Endothelial cell (in vitro differentiated cells): ENCODE measurements around the gene EVPL. TPM values are rescaled to one million over a fixed set of nuclear protein-coding genes. Genes with fewer than 3 reads are reported as not detected.
A peak's percentile ranks its signal among the peaks of the same experiment; 100 is the strongest.
"Not testable (repeated sequence)": the region's sequence is repeated elsewhere in the genome, so short reads cannot be mapped to it uniquely, and the experiment has no call there.

Experiments
- DNase-seq: peaks from one replicate; pipeline ENCODE4 v3.0.0; 2021; ENCODE audit warnings: low spot score
- H3K27ac Mint-ChIP-seq: one replicate; pipeline ENCODE4 v1.8.0; 2021; ENCODE audit warnings: mixed read lengths, inconsistent platforms; ENCODE audit not compliant: unreplicated experiment
- H3K27me3 Mint-ChIP-seq: one replicate; pipeline ENCODE4 v1.8.0; 2021; ENCODE audit warnings: mild to moderate bottlenecking, moderate library complexity, mixed read lengths, inconsistent platforms; ENCODE audit not compliant: unreplicated experiment
- H3K36me3 Mint-ChIP-seq: one replicate; pipeline ENCODE4 v1.8.0; 2021; ENCODE audit warnings: mild to moderate bottlenecking, low read depth, mixed read lengths, inconsistent platforms; ENCODE audit not compliant: unreplicated experiment
- H3K4me1 Mint-ChIP-seq: one replicate; pipeline ENCODE4 v1.8.0; 2021; ENCODE audit warnings: mild to moderate bottlenecking, mixed read lengths, inconsistent platforms; ENCODE audit not compliant: unreplicated experiment
- H3K4me3 Mint-ChIP-seq: one replicate; pipeline ENCODE4 v1.8.0; 2021; ENCODE audit warnings: mild to moderate bottlenecking, mixed read lengths, inconsistent platforms; ENCODE audit not compliant: unreplicated experiment
- H3K9me3 Mint-ChIP-seq: one replicate; pipeline ENCODE4 v1.8.0; 2021; ENCODE audit warnings: mixed read lengths, inconsistent platforms; ENCODE audit not compliant: unreplicated experiment
- CTCF ChIP-seq: fragments of 200-600 bp; sonication (generic); IDR thresholded peaks from one replicate; pipeline ENCODE4 v1.5.0; 2021; ENCODE audit warnings: antibody characterized with exemption; ENCODE audit not compliant: unreplicated experiment
- total RNA-seq: library from RNA; stranded (reverse); fragmentation: NEBNext Ultra II Directional; extraction: Animal tissue kit (Norgen Biotek cat#: 25700); gene quantifications from one replicate; pipeline ENCODE4 v1.2.1, GENCODE V29; 2021; ENCODE audit not compliant: unreplicated experiment

EVPL gene
- total RNA-seq, 1 donor from 2014 or later: not detected

- Mint-ChIP-seq H3K4me1 (peaks cover 19% of the 10 kb centered on the region), H3K36me3 (peaks cover 1% of the 10 kb centered on the region), H3K4me3 (peak within 1 kb of the TSS; percentile 98), H3K9me3 (no peaks in the 10 kb centered on the region), H3K27ac (peak within 1 kb of the TSS; percentile 32), H3K27me3 (peaks cover 25% of the 10 kb centered on the region)
- no peak for TF ChIP-seq CTCF
- peak; percentile 91 for DNase-seq
These were observed 45.2 kb upstream of the EVPL start, which contains the start of gene SRP68 for GRCh38 chr17:76072148-76072858. Gene SRP68 (minus strand): TSS chr17:76072517. CDS start chr17:76072491, 26 bp downstream.

GRCh38 chr17:76071531-76072147, 44.5 kb upstream of the EVPL start:
- no peak for TF ChIP-seq CTCF
- Mint-ChIP-seq H3K4me3 (peak overlapping the region; percentile 98), H3K27ac (peak overlapping the region; percentile 32), H3K27me3 (peaks cover 20% of the 10 kb centered on the region), H3K4me1 (peaks cover 17% of the 10 kb centered on the region), H3K36me3 (peaks cover 4% of the 10 kb centered on the region), H3K9me3 (no peaks in the 10 kb centered on the region)
- DNase-seq: no peak

GRCh38 chr17:76065775-76066174, 38.7 kb upstream of the EVPL start:
- Mint-ChIP-seq H3K4me3 (peak overlapping the region; percentile 47), H3K4me1 (no peaks in the 10 kb centered on the region), H3K27ac (no peak overlapping the region), H3K27me3 (peaks cover 2% of the 10 kb centered on the region), H3K36me3 (peaks cover 30% of the 10 kb centered on the region), H3K9me3 (no peaks in the 10 kb centered on the region)
- TF ChIP-seq CTCF: no peak
- DNase-seq: no peak

- Mint-ChIP-seq H3K27ac (no peak overlapping the region), H3K9me3 (no peaks in the 10 kb centered on the region), H3K4me1 (no peaks in the 10 kb centered on the region), H3K36me3 (peaks cover 37% of the 10 kb centered on the region), H3K4me3 (peak overlapping the region; percentile 37), H3K27me3 (peaks cover 2% of the 10 kb centered on the region)
- no peak for DNase-seq
- no peak for TF ChIP-seq CTCF
These were observed 36.9 kb upstream of the EVPL start for GRCh38 chr17:76063875-76064546.

GRCh38 chr17:76058264-76058663, 31.2 kb upstream of the EVPL start:
- H3K27ac Mint-ChIP-seq, DNase-seq, H3K9me3 Mint-ChIP-seq, H3K4me3 Mint-ChIP-seq, H3K4me1 Mint-ChIP-seq, H3K27me3 Mint-ChIP-seq: not testable (repeated sequence)
- peaks cover 40% of the 10 kb centered on the region for H3K36me3 Mint-ChIP-seq
